Testis (tissue), 3 donors: ENCODE measurements around the gene SMLR1. TPM values are rescaled to one million over a fixed set of nuclear protein-coding genes. Genes with fewer than 3 reads are reported as not detected.

ENCODE experiments used
- DNase-seq: peaks from one replicate; pipeline ENCODE4 v3.0.0-alpha.2; 2019
- H3K27ac ChIP-seq, 2 donors: fragments of 200-600 bp; sonication (generic); one replicate each; pipeline ENCODE4 v1.5.1; 2019
- H3K27me3 ChIP-seq: fragments of 200-600 bp; sonication (generic); one replicate; pipeline ENCODE4 v1.5.1; 2019
- H3K36me3 ChIP-seq: fragments of 200-600 bp; sonication (generic); one replicate; pipeline ENCODE4 v1.5.1; 2017; ENCODE audit warnings: low read depth; ENCODE audit errors: missing control alignments
- H3K4me1 ChIP-seq: fragments of 200-600 bp; sonication (generic); one replicate; pipeline ENCODE4 v1.5.1; 2019
- H3K4me3 ChIP-seq, 2 donors: fragments of 200-600 bp; sonication (generic); one replicate each; pipeline ENCODE4 v1.5.1; 2017 to 2019
- H3K9me3 ChIP-seq: fragments of 200-600 bp; sonication (generic); one replicate; pipeline ENCODE4 v1.5.1; 2017
- CTCF ChIP-seq, 3 experiments: fragments of 450-650 bp in 2 of 3; fragments of 200-600 bp in 1 of 3; sonication (generic) in 1 of 3; IDR thresholded peaks; one replicate each; pipeline ENCODE4 v1.5.1; 2016 to 2019; ENCODE audit warnings: antibody characterized with exemption in 3 of 3, mild to moderate bottlenecking in 2 of 3, moderate library complexity in 1 of 3
- POLR2A ChIP-seq: fragments of 450-650 bp; IDR thresholded peaks from one replicate; pipeline ENCODE4 v1.6.1; 2017; ENCODE audit warnings: antibody characterized with exemption, mild to moderate bottlenecking, moderate library complexity
- WGBS, 2 donors: methylation state at CpG; one replicate each; pipeline ENCODE4 v1.1.5; 2018; 5-methylcytosine and 5-hydroxymethylcytosine counted together
- intact Hi-C: fragments of 100-400 bp; cut with DNase I; formaldehyde crosslinking; loops from one replicate; pipeline ENCODE4 v1.15.1; 2023; ENCODE audit warnings: low total_unique reads
- polyA plus RNA-seq: library from polyadenylated mRNA; stranded (reverse); fragments of 350-450 nt; fragmentation: Illumina TruSeq; extraction: RNeasy Lipid Tissue Mini Kit (QIAGEN cat#74804); gene quantifications from one replicate; pipeline ENCODE4 v1.2.3, GENCODE V29; 2014; ENCODE audit warnings: low read depth, low replicate concordance; ENCODE audit not compliant: insufficient read depth
- total RNA-seq, 2 donors: library from RNA; depleted of rRNA; stranded (reverse); fragments of >200 nt; gene quantifications; one replicate each; pipeline ENCODE4 v1.2.3, GENCODE V29; 2016

The SMLR1 gene
- total and polyA plus RNA-seq, 3 donors from 2014 or later = 0.28 to 0.94 (median 0.31) TPM

GRCh38 chr6:130873746-130874145 lies 46.5 kb downstream of the SMLR1 start:
- H3K27ac ChIP-seq = no peak overlapping the region
- H3K27me3 ChIP-seq = no peaks in the 10 kb centered on the region
- H3K36me3 ChIP-seq = no peaks in the 10 kb centered on the region
- 95 to 96% methylated on average over 5 of the region's 5 CpGs for WGBS, 2 donors
- H3K4me3 ChIP-seq = no peak overlapping the region
- no peak for DNase-seq
- intact Hi-C loops = no loop called here
- H3K4me1 ChIP-seq = no peaks in the 10 kb centered on the region
- TF ChIP-seq CTCF (IDR thresholded peaks at IDR 0.05) (no peak), POLR2A (no peak)
- no peaks in the 10 kb centered on the region for H3K9me3 ChIP-seq

GRCh38 chr6:130879826-130880225 lies 52.6 kb downstream of the SMLR1 start:
- no peak for DNase-seq
- 81 to 86% methylated on average over 6 of the region's 6 CpGs for WGBS, 2 donors
- Histone ChIP-seq H3K27ac (no peak overlapping the region), H3K4me1 (no peaks in the 10 kb centered on the region), H3K27me3 (no peaks in the 10 kb centered on the region), H3K4me3 (no peak overlapping the region), H3K36me3 (no peaks in the 10 kb centered on the region), H3K9me3 (no peaks in the 10 kb centered on the region)
- intact Hi-C loops = loop anchor here (10.0 kb wide), 1 partner anchor 235 kb away; no protein-coding TSS in a partner anchor
- TF ChIP-seq POLR2A (no peak), CTCF (IDR thresholded peaks at IDR 0.05) (no peak)

- TF ChIP-seq CTCF (IDR thresholded peaks at IDR 0.05) = no peak
- no peak for TF ChIP-seq POLR2A
- Histone ChIP-seq H3K9me3 (no peaks in the 10 kb centered on the region), H3K27me3 (no peaks in the 10 kb centered on the region), H3K4me1 (no peaks in the 10 kb centered on the region), H3K36me3 (no peaks in the 10 kb centered on the region), H3K27ac (no peak overlapping the region), H3K4me3 (no peak overlapping the region)
- DNase-seq = no peak
- WGBS, 2 donors = 83 to 92% methylated on average over 4 of the region's 4 CpGs
- intact Hi-C loops = loop anchor here (10.0 kb wide), 1 partner anchor 232 kb away; no protein-coding TSS in a partner anchor
Observed at GRCh38 chr6:130882370-130882769, 55.2 kb downstream of the SMLR1 start.

GRCh38 chr6:130885392-130886192 lies 58.4 kb downstream of the SMLR1 start:
- intact Hi-C loops = loop anchor here (10.0 kb wide), 1 partner anchor 229 kb away; no protein-coding TSS in a partner anchor
- Histone ChIP-seq H3K4me3 (no peak overlapping the region), H3K4me1 (no peaks in the 10 kb centered on the region), H3K9me3 (no peaks in the 10 kb centered on the region), H3K27ac (no peak overlapping the region), H3K27me3 (no peaks in the 10 kb centered on the region), H3K36me3 (no peaks in the 10 kb centered on the region)
- TF ChIP-seq CTCF (IDR thresholded peaks at IDR 0.05) (peak; percentile 75 to 92 (median 83)), POLR2A (no peak)
- DNase-seq = peak; percentile 87
- 37 to 47% methylated on average over 4 of the region's 4 CpGs for WGBS, 2 donors

Other genes starting within 250 kb of the SMLR1 start
- 100 to 1,000 TPM; 139 to 206 TPM for gene EPB41L2, start 235.8 kb downstream of the SMLR1 start, total RNA-seq
- gene EPB41L2, start 235.8 kb downstream of the SMLR1 start, polyA plus RNA-seq = 131 TPM